Measurements from ENCODE around the gene FRAT2.
"Not testable (repeated sequence)": the region's sequence is repeated elsewhere in the genome, so short reads cannot be mapped to it uniquely, and the experiment has no call there.

FRAT2 gene

GRCh38 chr10:97290076-97290475, 44.5 kb downstream of the FRAT2 start:
- not testable (repeated sequence) for H3K4me2 ChIP-seq (ENCODE audit: low read length); H3K9me2 ChIP-seq (ENCODE audit: low read depth, low read length); H3K9ac ChIP-seq (ENCODE audit: low read length); H3K9me3 ChIP-seq (ENCODE audit: low read length); H4K20me1 ChIP-seq (ENCODE audit: insufficient read depth, low read length); H2AFZ ChIP-seq (ENCODE audit: low read length); H3F3A ChIP-seq (ENCODE audit: insufficient read depth, low read length); H3K4me3 ChIP-seq (ENCODE audit: low read depth, low read length, poor library complexity, severe bottlenecking); H3K27me3 ChIP-seq (ENCODE audit: insufficient read depth, low read length); H3K4me1 ChIP-seq (ENCODE audit: insufficient read depth, low read length, severe bottlenecking); H3K36me3 ChIP-seq (ENCODE audit: insufficient read depth, low read length); H3K27ac ChIP-seq (ENCODE audit: low read depth, low read length, poor library complexity, severe bottlenecking); H3K79me2 ChIP-seq (ENCODE audit: insufficient read depth, low read length)
